Panc1 (cell line): Measurements from ENCODE around the gene CST11.

Experiments
- CTCF ChIP-seq: fragments of 450-650 bp; IDR thresholded peaks from 2 replicates; pipeline ENCODE4 v1.5.1; 2017; ENCODE audit warnings: mild to moderate bottlenecking
- POLR2AphosphoS5 ChIP-seq: IDR thresholded peaks from 2 replicates; pipeline ENCODE4 v1.6.1; 2012; ENCODE audit warnings: mild to moderate bottlenecking, low read depth, low read length, moderate library complexity
- SIN3A ChIP-seq: IDR thresholded peaks from 2 replicates; pipeline ENCODE4 v1.6.1; 2012; ENCODE audit warnings: low read depth, mild to moderate bottlenecking, low read length, moderate library complexity, borderline replicate concordance; ENCODE audit not compliant: insufficient read depth
- TCF7L2 ChIP-seq: IDR thresholded peaks from 2 replicates; pipeline ENCODE4 v1.6.1; 2011; ENCODE audit warnings: mild to moderate bottlenecking, low read depth, low read length, inconsistent platforms
- TF ChIP-seq, protein P1 (sequence below), 2 experiments: IDR thresholded peaks; 2 replicates each; pipeline ENCODE4 v1.6.1; 2011 to 2012; ENCODE audit warnings: low read depth in 2 of 2, control low read depth in 1 of 2, low read length in 1 of 2, mild to moderate bottlenecking in 1 of 2, moderate library complexity in 1 of 2; ENCODE audit not compliant: insufficient read depth in 1 of 2

DNA sequence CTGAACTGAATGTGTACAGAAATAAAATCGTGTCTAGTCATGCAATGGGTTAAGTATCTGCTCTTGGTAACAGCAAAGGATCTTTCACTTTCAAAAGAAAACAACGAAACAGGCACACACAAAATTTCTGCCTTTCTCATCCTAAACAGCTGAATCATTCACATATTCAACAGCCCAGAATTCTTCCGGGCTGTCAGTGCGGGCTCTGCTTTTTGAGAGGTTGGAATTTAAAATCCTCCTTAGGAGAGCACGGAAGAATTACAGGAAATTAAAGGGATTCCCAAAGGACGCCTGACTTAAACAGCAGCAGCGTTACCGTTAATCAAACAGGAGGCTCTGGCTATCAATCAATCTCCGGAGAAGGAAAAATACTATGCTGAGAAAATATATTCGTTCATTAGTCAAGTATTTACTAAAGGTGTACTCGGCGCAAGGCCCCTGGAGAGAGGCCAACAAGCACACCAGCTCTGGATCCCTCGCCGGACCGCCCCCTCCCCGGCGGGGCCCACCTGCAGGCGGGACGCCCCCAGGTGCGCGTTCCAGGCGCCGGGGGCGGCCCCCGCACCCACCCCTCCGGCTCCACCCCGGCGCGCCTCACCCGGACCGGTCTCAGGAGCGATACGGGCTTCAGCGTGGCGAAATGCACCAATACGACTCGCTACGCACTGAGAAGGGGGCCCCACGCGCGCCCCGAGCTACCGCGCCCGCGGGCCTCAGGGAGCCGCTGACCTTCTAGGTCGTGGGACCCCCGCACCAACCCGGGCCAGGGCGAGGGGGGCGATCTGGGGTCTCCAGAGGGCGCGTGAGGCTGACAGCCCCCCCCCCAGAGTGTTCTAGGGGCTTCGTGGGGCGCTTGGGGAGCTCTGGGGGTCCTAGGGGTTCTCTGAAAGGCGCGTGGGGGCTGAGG is 32.4 kb downstream of the CST11 start:
- TF ChIP-seq CTCF = no peak
- TF ChIP-seq, protein P1, sequence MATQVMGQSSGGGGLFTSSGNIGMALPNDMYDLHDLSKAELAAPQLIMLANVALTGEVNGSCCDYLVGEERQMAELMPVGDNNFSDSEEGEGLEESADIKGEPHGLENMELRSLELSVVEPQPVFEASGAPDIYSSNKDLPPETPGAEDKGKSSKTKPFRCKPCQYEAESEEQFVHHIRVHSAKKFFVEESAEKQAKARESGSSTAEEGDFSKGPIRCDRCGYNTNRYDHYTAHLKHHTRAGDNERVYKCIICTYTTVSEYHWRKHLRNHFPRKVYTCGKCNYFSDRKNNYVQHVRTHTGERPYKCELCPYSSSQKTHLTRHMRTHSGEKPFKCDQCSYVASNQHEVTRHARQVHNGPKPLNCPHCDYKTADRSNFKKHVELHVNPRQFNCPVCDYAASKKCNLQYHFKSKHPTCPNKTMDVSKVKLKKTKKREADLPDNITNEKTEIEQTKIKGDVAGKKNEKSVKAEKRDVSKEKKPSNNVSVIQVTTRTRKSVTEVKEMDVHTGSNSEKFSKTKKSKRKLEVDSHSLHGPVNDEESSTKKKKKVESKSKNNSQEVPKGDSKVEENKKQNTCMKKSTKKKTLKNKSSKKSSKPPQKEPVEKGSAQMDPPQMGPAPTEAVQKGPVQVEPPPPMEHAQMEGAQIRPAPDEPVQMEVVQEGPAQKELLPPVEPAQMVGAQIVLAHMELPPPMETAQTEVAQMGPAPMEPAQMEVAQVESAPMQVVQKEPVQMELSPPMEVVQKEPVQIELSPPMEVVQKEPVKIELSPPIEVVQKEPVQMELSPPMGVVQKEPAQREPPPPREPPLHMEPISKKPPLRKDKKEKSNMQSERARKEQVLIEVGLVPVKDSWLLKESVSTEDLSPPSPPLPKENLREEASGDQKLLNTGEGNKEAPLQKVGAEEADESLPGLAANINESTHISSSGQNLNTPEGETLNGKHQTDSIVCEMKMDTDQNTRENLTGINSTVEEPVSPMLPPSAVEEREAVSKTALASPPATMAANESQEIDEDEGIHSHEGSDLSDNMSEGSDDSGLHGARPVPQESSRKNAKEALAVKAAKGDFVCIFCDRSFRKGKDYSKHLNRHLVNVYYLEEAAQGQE (IDR thresholded peaks at IDR 0.05; ENCODE audit: insufficient read depth in 1 of 2, low read depth in 2 of 2, low read length in 1 of 2) = no peak
- no peak for TF ChIP-seq SIN3A
- TF ChIP-seq TCF7L2 = no peak
- TF ChIP-seq POLR2AphosphoS5 = no peak
